UCSD-AML1 (cell line): Measurements from ENCODE around the gene CLBA1.

Experiments used
- DNase-seq: peaks from one replicate; lab custom pipeline; 2025; ENCODE audit not compliant: unreplicated experiment; lab: John Stamatoyannopoulos, UW

CLBA1 gene

DNA sequence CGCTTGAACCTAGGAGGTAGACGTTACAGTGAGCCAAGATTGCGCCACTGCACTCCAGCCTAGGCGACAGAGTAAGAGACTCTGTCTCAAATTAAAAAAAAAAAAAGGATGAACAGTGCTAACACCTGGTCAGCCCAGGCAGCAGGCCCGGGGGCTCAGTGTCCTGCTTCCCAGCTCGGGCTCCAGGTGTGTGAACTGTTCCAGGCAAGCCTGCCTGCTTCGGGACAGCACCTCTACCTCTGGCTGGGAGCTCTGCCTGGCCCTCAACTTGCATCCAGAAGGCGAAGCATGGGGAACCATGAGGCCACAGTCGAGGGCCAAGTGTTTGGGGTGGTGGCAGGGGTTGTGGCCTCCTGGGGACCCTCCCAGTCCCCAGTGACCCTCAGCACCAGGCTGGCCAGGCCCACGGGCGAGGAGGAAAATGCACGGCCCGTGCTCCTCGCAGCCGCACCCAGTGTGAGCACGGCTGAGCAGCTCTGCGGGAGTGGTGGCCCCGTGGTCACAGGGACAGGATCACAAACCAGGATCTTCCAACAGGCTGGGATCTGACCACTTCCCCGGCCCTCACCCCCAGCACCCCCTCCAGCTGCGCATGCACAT, 19.8 kb downstream of the CLBA1 start:
- no peak for DNase-seq

DNA sequence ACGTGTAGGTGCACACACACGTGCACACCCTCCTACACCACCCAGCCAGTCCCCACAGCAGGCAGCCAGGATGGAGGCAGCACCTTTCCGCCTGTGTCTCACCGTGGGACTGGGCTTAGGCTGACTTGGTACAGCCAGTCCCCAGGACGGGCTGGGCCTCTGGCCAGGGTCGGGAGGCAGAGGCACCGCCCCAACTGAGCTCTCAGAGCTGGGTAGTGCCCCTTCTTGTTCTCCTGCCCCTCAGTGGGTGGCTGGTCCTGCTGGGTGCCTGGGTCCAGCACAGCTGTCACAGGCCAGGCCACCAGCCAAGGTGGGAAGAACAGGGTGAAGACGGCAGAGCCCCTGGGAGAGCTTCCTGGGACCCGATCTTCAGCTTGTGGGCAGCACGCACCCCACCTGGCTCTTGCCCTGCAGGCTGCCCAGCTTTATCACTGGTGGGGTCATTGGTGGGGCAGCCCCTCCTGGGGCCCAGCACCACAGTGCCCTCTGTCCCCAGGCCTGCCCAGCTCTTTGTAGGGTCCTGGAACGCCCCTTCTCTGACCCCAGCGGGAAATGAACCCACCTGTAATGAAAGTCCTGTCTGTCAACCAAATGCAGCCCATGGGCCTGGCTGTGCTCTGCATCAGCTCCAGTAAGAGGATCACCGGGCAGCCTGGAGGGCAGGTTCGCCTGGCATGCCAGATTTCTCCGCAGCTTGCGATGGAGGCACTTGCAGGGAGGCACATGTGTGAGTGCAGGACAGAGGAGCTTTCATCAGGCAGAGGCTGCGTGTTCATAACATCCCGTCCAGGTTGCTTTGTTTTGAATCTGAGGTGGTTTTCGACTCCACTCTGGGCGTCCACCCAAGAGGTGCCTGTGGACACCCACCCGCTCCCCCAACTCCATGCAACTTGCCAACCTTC, 20.6 kb downstream of the CLBA1 start:
- no peak for DNase-seq

DNA sequence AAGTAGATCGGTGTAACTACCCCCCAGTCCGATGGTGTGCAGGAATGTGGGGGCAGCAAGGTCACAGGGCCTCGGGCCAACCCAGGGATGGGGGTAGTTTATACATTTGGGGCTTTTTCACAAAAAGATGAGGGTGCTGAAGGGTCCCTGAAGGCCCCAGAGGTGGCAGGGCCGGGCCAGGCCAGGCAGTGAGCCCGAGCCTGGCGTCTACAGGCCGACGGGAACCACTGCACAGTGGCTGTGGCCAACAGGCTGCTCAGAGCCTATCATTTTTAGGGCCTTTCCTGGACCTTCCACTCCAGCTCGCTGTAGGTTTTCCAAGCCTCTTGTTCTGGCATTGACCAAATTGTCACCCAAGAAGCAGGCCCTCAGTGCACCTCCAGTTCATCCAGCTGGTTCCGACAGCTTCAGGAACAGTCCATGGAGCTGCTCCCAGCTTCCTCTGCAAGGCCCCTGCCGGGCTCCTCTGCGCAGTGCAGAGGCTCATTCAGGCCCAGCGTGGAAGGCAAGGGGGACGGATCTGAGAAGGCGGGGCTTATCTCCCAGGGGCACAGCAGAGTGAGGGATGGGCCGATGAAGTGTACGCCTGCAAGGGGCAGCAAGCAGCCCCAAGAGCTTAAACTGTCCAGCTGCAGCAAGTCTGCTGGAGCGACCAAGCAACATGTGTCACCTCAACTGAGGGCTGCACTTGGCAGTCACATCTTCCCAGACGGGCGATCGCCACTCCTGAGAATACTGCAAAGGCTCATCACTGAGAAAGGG, 21.4 kb downstream of the CLBA1 start:
- DNase-seq: no peak

DNA sequence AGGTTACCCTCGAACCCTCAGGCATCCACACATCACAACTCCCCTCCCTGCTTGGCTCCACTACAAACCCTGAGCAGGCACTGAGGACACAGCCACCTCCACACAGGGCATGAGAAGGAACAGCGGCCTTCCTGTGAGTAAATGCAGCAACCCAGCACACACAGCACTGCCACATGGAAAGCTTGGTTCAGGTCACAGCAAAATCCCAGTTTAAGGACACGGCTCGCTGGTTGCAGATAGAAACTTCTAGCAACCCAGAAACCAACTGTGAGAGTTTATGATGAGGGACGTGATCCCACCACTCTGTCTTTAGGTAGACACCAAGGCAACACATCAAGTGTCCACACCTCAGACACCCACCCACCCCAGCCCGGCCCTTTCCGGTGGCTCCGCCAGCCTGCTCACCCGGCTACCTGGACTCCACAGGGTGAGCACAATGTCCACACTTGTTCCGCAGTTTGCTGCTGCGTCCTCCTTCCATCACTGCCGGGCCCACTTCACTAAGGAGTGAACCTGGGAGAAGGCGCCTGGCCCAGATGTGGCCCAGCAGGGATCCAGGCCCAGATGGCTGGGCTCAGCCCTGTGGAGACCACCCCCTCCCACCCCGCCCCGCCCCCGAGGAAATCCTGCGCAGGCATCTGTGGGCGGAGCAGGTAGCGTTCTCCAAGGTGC, 22.1 kb downstream of the CLBA1 start:
- no peak for DNase-seq

DNA sequence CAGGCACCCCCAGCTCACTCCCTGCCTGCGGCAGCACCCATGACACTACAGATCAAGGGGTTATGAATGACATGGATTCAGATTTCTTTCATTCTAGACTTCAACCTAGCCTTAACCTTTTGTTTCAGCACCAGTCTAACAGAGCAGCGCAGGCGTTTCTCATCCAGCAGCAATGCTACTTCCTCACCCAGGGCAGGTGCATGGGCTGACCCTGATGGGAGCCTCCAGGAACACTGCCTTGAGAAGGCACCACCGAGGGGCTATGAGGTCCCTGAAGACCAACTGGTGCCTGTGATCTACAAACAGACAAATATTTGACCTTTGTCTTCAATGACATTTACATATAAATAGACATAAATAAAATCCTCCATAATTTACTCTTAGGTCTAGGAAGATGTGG, 24.5 kb downstream of the CLBA1 start:
- DNase-seq: no peak

DNA sequence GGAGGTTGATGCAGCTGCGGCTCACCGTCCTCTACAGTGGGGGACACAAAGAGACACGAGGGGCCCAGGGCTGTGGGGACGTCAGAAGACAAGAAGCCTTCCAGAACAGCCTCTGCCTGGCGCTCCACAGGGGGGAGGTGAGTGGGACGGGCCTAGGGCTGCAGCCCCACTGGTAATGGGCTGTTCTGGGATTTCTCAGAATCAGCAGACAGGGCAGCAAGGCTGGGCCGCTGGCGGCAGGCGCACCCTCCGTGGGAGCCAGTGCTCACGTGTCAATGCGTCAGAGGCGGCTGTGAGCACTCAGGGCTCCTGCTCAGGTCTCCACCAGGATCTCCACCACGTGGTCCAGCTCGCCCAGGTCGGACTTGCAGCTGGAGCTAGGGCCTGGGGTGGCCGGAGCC, 25.3 kb downstream of the CLBA1 start:
- DNase-seq: no peak

DNA sequence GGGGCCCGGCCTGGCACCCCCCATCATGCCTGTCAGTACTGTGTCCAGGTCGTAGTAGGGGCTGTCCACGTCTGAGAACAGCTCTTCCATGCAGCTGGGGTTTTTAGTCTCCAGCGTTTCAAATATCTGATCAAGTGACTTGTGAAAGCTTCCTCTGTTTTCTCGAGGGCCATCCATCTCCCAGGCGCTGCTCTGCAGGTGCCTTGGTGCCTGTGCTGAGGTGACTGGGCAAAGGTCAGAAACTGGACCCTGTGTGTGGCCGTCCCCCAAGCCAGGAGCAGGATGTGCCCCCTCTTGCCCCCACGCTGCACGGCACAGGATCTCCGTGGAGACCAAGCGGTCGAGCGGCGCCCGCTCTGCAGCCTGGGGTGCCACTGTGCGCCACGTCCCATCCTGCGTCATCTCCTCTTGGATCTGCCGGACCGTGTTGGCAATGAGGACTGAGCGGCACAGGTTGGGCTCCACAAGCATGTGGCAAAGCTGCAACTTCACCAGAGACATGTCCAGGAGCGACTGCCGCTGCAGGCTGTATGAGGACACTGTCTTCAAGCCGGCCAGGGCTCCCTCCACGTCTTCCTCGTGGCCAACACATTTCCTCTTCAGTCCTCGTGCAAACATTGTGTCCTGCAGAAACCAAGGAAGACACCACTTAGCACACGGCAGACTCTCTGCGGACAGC, 25.9 kb downstream of the CLBA1 start:
- DNase-seq: no peak

DNA sequence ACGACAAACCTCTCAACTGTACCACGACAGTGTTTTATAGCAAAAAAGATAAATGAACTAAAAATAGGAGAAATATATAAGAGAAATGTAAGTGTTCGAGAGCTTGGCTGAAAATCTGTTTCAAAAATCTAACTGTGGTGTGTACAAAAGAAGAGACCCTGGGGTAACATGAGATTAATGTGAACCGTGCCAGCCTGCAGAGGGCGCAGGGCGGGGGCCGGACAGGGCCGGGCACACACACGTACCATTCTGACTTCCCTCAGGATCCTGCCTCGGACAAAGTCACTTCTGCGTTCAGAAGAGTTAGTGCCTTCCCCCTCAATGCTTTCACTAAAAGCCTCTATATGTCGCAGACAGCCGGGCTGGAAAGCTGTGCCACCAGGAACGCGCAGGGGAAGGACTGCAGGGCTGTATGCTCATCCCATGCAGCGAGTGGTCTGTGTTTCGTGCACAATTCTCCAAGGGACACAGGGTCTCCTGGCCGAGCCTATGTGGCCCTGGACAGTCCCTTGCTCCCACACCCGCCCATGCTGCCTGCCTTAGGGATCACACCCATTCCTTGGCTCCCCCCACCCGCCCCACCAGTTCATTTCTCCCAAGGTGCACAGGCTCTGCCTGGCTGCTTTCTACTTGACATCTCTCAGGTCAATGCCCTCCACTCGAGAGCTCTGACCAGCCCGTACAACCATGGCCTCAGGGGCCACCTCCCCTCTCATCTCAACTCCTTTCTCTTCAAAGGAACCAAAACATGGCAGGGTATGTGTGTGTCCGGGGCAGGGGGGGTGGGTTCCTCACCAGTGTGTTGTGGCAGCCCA, 26.8 kb downstream of the CLBA1 start:
- no peak for DNase-seq

DNA sequence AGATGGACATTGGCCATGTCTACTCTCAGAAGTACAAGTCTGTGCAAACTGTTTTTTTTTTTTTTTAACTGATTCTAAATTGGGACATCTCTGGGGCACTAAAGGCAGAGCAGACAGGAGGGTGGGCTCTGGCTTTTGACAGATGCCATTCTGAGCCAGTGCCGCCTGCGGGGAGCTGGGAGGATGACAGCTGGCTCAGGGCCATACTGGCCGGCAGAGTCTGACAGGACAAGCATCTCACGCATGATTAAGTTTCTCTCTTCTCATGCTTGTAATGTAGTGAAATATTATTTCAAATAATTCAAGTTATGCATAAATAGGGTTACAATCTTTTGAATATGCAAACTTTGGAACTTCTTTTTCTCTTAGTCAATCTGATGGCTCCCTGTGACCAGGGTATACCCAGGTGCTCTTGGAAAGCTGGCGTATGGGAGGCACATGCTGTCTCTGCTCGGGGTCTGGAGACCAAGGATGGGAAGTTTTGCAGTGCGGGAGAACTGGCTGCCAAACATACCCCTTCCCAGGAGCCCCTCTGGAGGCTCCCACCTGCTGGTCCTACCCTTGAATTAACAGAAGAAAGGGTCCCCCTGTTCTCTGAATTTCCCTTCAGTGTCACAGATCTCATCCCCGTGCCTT, 27.7 kb downstream of the CLBA1 start:
- no peak for DNase-seq

DNA sequence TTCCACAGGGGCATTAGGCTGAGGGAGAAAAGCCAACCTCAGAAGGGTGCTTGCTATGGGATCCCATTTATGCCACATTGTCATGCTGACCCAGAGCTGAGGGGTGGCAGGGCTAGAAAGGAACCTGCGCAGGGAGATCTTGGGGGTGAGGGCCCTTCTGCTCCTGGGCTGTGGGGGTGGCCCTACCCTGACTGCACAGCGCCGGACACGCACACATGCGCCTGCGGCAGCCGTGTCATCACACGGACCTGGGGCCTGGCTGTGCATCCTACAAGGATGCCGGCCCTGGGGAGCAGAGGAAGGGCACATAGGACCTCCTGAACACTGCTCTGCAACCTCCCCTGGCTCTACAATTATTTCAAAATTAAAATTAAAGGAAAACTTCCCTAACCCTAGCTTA, 28.4 kb downstream of the CLBA1 start:
- DNase-seq: no peak

DNA sequence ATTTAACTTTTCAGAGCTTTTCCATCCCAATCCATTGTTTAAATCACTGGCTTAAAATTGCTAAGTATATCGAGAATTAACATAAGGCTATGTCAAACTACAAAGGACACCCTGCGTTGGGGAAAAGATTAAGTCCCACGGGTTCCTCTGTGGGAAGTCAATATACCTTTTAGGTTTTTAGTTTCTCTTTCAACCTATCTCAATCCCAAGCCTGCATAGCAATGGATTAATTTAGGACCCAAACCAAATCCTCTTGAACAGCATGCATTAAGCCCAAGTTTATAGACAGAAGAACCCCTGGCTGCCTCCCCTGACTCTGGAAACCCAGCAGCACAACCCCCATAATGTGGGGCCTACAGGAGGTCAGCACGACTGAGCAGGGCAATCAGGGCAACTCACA, 29.0 kb downstream of the CLBA1 start:
- no peak for DNase-seq

DNA sequence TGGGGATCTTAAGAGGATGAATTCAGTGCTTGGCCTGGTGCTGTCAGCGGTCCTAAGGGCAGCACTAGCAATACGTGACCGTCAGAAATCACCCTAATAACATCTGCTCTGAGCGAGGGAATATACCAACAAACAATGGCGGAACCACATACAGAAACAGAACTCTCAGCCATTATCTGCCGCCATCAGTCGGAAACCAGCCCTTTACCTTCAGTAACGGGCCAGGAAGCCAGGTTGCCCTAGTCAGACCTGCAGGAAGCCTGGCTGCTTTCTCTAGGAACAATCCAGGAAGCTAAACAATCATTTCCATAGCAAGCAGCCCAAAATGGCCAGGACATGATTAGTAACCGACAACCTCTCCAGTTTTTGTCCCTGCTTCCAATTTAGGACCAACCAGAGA, 29.7 kb downstream of the CLBA1 start:
- no peak for DNase-seq

DNA sequence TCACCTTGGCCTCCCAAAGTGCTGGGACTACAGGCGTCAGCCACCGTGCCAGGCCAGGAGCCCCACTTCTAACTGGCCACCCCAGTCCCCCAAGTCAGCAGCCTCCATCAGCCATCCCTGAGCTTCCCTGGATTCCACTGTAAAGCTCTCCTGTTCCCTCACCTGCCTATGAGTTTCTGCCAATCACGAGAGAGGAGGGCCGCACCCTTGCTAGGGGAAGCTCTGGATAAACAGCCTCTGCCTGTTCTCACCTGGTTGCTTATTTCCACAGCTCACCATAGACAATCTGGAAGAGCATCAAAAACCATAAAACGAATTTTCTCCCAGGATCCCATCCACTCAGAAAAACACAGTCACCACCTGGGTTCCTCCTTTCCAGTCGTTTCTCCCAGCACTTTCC, 30.3 kb downstream of the CLBA1 start:
- DNase-seq: no peak

DNA sequence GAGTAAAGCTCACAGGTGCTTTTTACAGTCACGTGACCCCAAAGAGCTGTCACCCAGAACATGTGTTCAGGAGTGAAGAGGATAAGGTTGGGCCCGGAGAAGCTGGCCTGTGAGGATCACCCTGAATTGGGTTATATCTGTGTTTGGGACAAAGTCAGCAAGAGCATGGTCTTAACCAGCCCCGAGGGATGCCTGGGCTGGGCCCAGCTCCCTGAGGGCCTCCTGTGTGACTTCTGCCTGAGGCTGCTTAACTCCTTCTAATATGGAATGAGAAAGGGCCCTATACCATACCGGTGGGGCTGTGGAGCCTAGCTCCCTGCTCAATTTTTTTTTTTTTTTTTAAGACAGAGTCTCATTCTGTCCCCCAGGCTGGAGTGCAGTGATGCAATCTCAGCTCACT, 32.8 kb downstream of the CLBA1 start:
- DNase-seq: no peak

DNA sequence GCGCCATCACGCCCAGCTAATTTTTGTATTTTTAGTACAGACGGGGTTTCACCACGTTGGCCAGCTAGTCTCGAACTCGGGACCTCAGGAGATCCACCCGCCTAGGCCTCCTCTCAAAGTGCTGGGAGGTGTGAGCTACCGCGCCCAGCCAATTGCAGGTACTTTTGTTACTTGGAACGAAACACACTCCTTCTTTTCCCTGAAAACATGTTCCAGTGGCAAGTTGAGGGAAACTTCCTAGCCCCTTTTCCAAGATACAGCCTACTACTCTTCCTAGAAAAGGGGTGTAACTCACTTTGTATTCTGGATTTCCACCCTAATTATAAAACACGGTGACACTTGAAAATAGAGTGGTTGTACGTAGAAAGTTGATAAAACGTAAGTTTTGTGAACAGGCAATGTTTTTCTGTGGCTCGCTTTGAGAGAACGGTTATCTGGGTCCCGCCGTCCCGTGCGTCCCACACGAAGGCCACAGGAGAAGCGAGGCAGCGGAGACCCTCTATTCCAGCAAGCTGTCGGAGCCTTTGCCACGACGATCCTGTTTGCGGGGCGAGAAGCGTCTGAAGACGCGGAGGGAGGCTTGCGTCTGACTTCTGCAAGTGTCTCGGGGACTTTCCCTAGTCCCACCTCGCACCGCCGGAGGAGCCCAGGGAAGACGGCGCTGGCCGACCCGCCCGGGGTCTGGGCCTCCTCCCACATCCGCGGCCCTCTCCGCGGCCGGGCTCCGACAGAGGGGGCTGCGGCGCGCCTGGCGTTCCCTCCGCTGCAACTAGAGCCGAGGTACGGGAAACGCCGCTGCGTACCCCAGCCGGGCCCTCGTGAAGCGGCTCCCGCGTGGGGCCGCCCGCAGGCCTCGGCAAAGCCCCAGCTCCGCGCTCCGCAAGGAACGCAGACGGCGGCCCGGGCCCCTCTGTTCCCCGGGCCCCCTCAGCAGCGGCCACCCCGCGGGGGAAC, 34.5 kb downstream of the CLBA1 start:
- peak; percentile 54 for DNase-seq

DNA sequence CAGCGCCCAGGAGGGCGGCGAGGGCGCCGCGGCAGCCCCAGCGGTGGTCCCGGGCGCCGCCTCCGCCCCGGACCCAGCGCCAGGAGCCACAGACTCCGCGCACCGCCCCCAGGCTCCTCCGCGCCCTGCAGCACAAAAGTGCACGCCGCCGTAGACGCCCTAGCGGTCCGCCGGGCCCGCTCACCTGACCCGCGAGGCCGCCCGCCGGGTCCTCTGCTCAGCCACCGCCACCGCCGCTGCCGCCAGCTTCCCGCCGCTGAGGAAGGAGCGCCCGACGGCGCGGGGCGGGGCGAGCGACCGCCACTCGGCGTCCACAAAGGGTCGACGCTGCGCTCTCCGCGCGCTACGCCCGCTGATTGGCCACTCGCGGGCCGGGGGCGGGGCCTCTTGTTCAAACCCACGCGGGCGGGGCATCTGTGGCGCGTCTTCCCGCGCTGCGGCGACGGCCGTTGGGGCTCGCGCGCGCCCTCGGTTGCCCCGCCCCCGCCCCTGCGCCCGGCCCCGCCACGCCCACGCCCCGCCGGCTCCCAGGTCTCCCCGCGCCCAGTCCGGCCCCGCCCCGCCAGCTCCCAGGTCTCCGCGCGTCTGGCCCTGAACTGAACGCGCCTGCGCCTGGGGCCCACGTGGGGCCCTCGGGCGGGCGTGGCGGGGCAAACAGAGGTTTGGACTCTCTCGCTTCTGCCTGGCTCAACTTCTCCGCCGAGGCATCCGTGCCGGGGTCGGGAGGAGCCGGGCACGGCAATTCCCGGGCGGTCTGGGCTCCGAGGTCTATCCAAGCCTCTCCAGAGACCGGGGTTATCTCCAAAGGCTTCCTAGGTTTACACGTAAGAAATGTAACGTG, 35.4 kb downstream of the CLBA1 start, which contains the start of gene CDCA4:
Gene CDCA4 (minus strand): TSS at position 269 of the 841 bp plus-strand sequence. CDS start 9,154 bp downstream, outside the sequence.
- peak; percentile 99 for DNase-seq

DNA sequence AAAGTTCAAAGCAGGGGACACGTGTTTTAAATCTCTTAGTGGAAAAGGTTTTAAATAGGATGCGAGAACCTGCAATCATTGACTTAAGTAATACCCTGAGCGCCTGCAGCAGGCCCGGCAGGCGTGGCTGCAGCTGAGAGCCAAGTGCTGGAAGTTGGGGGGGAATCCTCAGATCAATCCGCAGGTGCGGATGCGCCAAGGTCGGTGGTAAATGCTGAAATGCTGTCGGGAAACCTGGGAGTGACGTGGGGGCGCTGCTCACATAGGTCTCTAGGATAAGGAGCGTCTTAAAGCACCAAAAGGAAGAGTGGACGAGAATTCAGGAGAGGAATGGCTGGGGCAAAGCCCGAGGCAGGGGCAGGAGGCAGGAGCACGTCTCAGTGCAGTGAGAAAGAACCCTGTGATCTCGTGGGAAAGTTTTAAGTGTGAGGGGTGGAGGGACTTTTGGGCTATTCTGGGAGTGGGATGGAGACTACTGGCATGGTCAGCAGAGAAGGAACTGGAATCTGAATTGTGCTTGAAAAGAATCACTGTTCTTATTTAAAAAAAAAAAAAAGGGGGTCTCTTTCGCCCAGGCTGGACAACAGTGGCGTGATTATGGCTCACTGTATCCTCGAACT, 36.2 kb downstream of the CLBA1 start:
- peak; percentile 63 for DNase-seq
